Measurements from ENCODE around the gene ST6GAL1.
A peak's percentile ranks its signal among the peaks of the same experiment; 100 is the strongest.

DNA sequence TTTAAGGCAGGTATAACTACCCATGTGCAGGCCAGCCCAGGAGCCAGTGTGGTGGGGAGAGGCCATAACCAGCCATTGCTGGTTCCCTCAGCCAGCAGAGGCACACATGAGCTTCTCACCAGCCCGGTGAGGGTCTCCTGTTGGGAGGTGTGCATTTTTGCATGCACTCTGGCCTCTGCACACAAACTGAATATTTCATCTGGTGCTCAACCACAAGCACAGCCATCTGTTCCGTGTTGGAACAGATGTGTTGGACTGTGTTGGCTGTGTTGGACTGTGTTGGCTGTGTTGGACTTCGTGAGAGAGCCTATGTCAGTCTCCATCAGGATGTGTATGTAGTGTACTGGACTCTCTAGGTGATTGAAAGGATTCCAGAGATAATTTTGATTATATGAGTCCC, 141.8 kb downstream of the ST6GAL1 start:
- TF ChIP-seq TCF12 (IDR thresholded peaks at IDR 0.05; ENCODE audit: low read depth, low read length): no peak
- TF ChIP-seq, protein P1, sequence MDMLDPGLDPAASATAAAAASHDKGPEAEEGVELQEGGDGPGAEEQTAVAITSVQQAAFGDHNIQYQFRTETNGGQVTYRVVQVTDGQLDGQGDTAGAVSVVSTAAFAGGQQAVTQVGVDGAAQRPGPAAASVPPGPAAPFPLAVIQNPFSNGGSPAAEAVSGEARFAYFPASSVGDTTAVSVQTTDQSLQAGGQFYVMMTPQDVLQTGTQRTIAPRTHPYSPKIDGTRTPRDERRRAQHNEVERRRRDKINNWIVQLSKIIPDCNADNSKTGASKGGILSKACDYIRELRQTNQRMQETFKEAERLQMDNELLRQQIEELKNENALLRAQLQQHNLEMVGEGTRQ (IDR thresholded peaks at IDR 0.05; ENCODE audit: borderline replicate concordance, low read depth, low read length): no peak
- TF ChIP-seq NFIC (IDR thresholded peaks at IDR 0.05; ENCODE audit: low read depth, low read length): no peak
- 0 out of 2 replicates have a peak, but pooled peaks have one; percentile 29 for TF ChIP-seq POLR2A (IDR thresholded peaks at IDR 0.05; ENCODE audit: low read depth, low read length)
- no peak for TF ChIP-seq CTCF (IDR thresholded peaks at IDR 0.05 in 2 of 3, conservative IDR thresholded peaks at IDR 0.05 in 1 of 3; ENCODE audit: control insufficient read depth in 2 of 3, extremely low read depth in 1 of 3, insufficient read depth in 1 of 3, low read depth in 3 of 3, low read length in 3 of 3)

Data from GM12878 (cell line).